22Rv1 (cell line): Measurements from ENCODE around the gene NDE1.

Source experiments
- CTCF ChIP-seq: fragments of 450-650 bp; IDR thresholded peaks from 2 replicates; pipeline ENCODE4 v1.5.1; 2017; ENCODE audit warnings: mild to moderate bottlenecking
- ZFX ChIP-seq: fragments of 450-650 bp; IDR thresholded peaks from 2 replicates; pipeline ENCODE4 v1.6.1; 2017; ENCODE audit warnings: antibody characterized with exemption, borderline replicate concordance

- TF ChIP-seq CTCF (no peak), ZFX (no peak)
Observed at GRCh38 chr16:15694499-15694898, 44.5 kb downstream of the NDE1 start.
